Breast epithelium (tissue), 4 donors: ENCODE measurements around the gene CST8. TPM values are rescaled to one million over a fixed set of nuclear protein-coding genes. Genes with fewer than 3 reads are reported as not detected.

Source experiments
- DNase-seq, 2 donors: peaks; one replicate each; pipeline ENCODE4 v3.0.0-alpha.2; 2019; ENCODE audit warnings: low spot score in 2 of 2
- H3K27ac ChIP-seq, 2 donors: fragments of 200-600 bp; sonication (generic) in 1 of 2; one replicate each; pipeline ENCODE4 v1.5.1; 2016 to 2019; ENCODE audit warnings: mild to moderate bottlenecking in 1 of 2
- H3K27me3 ChIP-seq, 2 donors: fragments of 200-600 bp; sonication (generic) in 1 of 2; one replicate each; pipeline versions ENCODE4 v1.5.1 to v1.6.0; 2017 to 2019; ENCODE audit warnings: control low read depth in 1 of 2, mild to moderate bottlenecking in 1 of 2
- H3K36me3 ChIP-seq: fragments of 200-600 bp; one replicate; pipeline ENCODE4 v1.5.1; 2019
- H3K4me1 ChIP-seq, 2 donors: fragments of 200-600 bp; sonication (generic); one replicate each; pipeline ENCODE4 v1.5.1; 2016 to 2019; ENCODE audit warnings: control low read depth in 1 of 2
- H3K4me3 ChIP-seq, 3 donors: fragments of 200-600 bp; sonication (generic); 1 replicate in 2 of 3; 2 replicates in 1 of 3; pipeline ENCODE4 v1.5.1; 2016 to 2019; ENCODE audit warnings: mild to moderate bottlenecking in 3 of 3, moderate library complexity in 2 of 3
- H3K9me3 ChIP-seq, 2 donors: fragments of 200-600 bp; sonication (generic) in 1 of 2; one replicate each; pipeline ENCODE4 v1.5.1; 2016 to 2019; ENCODE audit warnings: control low read depth in 1 of 2
- POLR2A ChIP-seq: fragments of 450-650 bp; IDR thresholded peaks from one replicate; pipeline ENCODE4 v1.6.1; 2016; ENCODE audit warnings: antibody characterized with exemption, mild to moderate bottlenecking, moderate library complexity
- POLR2AphosphoS5 ChIP-seq, 3 donors: sonication (generic); formaldehyde crosslinking; IDR thresholded peaks; one replicate each; pipeline ENCODE4 v1.6.1; 2017; ENCODE audit warnings: antibody characterized with exemption in 3 of 3
- intact Hi-C: fragments of 100-400 bp; cut with DNase I; formaldehyde crosslinking; loops from one replicate; pipeline ENCODE4 v1.15.1; 2023; ENCODE audit warnings: low total_unique reads
- total RNA-seq, 3 donors: library from RNA; depleted of rRNA; stranded (reverse); fragments of >200 nt; gene quantifications; one replicate each; pipeline ENCODE4 v1.1.0, GENCODE V29; 2016
- TF ChIP-seq, protein P1 (sequence below), 3 donors: fragments of 450-650 bp; IDR thresholded peaks; one replicate each; pipeline ENCODE4 v1.5.1; 2016 to 2017; ENCODE audit warnings: antibody characterized with exemption in 3 of 3, mild to moderate bottlenecking in 3 of 3, moderate library complexity in 3 of 3

Gene CST8
- total RNA-seq, 3 donors from 2014 or later, result not detected

DNA sequence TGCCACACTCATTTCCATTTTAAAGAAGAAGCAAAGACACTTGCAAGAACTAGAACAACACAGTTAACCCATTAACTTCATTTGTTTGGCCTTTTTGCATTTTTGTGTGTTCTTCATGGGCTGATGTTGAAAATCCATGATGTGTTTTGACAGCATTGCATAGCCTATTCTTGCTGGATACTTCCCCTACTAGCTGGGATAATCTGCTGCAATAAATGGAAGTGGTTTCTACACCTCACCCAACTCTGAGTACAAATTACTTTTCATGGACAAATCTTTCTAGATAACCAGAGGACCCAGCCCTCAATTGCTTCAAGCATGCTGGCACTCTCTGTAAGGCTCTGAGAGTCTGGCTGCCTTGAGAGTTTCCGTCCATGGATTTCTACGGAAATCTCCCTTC, 50.9 kb downstream of the CST8 start:
- intact Hi-C loops, result no loop called here
- no peak for DNase-seq
- H3K4me3 ChIP-seq, result no peak overlapping the region

DNA sequence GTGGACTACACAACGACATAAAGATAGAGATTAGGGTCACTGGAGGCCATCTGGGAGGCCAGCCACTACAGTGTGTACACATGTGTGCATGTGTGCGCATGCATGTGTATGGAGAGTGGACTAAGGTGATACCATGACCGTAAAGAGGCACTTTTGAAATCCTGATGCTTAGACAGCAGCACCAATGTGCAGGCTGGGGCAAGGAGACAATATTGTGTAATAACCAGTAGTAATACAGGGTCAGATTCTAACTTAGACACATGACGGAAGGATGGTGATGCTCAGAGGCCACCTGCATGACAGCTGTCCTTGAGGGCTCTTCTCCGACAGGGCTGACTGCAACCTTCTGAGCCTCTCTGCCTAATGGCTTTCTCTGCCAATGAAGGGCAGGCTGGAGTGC, 51.9 kb downstream of the CST8 start:
- intact Hi-C loops, result no loop called here
- no peaks in the 10 kb centered on the region for H3K27me3 ChIP-seq
- no peak overlapping the region for H3K27ac ChIP-seq
- H3K4me3 ChIP-seq, result no peak overlapping the region
- DNase-seq, result no peak
- no peaks in the 10 kb centered on the region for H3K4me1 ChIP-seq
- H3K36me3 ChIP-seq, result no peaks in the 10 kb centered on the region
- no peaks in the 10 kb centered on the region for H3K9me3 ChIP-seq
- no peak for TF ChIP-seq POLR2A
- TF ChIP-seq, protein P1, sequence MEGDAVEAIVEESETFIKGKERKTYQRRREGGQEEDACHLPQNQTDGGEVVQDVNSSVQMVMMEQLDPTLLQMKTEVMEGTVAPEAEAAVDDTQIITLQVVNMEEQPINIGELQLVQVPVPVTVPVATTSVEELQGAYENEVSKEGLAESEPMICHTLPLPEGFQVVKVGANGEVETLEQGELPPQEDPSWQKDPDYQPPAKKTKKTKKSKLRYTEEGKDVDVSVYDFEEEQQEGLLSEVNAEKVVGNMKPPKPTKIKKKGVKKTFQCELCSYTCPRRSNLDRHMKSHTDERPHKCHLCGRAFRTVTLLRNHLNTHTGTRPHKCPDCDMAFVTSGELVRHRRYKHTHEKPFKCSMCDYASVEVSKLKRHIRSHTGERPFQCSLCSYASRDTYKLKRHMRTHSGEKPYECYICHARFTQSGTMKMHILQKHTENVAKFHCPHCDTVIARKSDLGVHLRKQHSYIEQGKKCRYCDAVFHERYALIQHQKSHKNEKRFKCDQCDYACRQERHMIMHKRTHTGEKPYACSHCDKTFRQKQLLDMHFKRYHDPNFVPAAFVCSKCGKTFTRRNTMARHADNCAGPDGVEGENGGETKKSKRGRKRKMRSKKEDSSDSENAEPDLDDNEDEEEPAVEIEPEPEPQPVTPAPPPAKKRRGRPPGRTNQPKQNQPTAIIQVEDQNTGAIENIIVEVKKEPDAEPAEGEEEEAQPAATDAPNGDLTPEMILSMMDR (IDR thresholded peaks at IDR 0.05), result no peak
- no peak for TF ChIP-seq POLR2AphosphoS5 (IDR thresholded peaks at IDR 0.05)

More for the DNA sequence above, 50.9 kb downstream of the CST8 start:
- H3K36me3 ChIP-seq, result no peaks in the 10 kb centered on the region
- H3K27ac ChIP-seq, result no peak overlapping the region
- no peaks in the 10 kb centered on the region for H3K27me3 ChIP-seq
- TF ChIP-seq POLR2AphosphoS5 (IDR thresholded peaks at IDR 0.05) (no peak), POLR2A (no peak)
- TF ChIP-seq, protein P1 (IDR thresholded peaks at IDR 0.05), result no peak
- H3K9me3 ChIP-seq, result no peaks in the 10 kb centered on the region
- H3K4me1 ChIP-seq, result no peaks in the 10 kb centered on the region

DNA sequence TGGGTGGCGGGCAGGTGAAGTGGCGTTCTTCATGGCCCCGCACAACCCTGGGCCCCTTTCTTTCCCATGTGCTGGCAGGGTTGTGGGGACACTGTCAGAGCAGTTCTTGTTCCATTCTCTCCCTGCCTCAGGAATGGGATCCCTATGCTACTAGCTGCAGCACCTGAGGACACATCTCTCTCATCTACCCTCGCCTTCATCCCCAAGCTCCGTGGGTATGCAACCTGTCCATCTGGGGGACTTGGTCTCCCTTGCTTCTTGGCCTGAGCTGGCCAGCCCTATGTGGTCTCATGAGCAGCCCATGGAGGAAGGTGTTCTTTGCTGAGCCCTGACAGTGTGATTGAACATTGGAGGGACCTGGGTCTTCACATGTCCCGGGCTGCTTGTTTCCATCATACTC, 53.2 kb downstream of the CST8 start:
- H3K4me3 ChIP-seq, result no peak overlapping the region
- intact Hi-C loops, result no loop called here
- no peak for TF ChIP-seq POLR2A
- no peak for TF ChIP-seq POLR2AphosphoS5 (IDR thresholded peaks at IDR 0.05)
- TF ChIP-seq, protein P1 (IDR thresholded peaks at IDR 0.05), result no peak
- H3K9me3 ChIP-seq, result no peaks in the 10 kb centered on the region
- H3K4me1 ChIP-seq, result no peaks in the 10 kb centered on the region
- DNase-seq, result no peak
- H3K36me3 ChIP-seq, result no peaks in the 10 kb centered on the region
- no peak overlapping the region for H3K27ac ChIP-seq
- no peaks in the 10 kb centered on the region for H3K27me3 ChIP-seq

Other genes starting within 250 kb of the CST8 start
- gene NXT1, start 140.3 kb upstream of the CST8 start, total RNA-seq, result 10 to 100 TPM; 25.9 to 42.9 (median 33.2) TPM
- gene GZF1, start 128.9 kb upstream of the CST8 start, total RNA-seq, result 10 to 100 TPM; 19.0 to 24.3 (median 19.9) TPM
- gene NAPB, start 69.6 kb upstream of the CST8 start, total RNA-seq, result 10 to 100 TPM; 10.4 to 20.1 (median 16.1) TPM
- not detected for gene CSTL1, start 51.4 kb upstream of the CST8 start, total RNA-seq
- gene CST11, start 38.2 kb upstream of the CST8 start, total RNA-seq, result not detected
- gene CST9L, start 77.4 kb downstream of the CST8 start, total RNA-seq, result not detected
- 1 to 10 TPM in 1 of 3 donors, not detected in 2; 2.3 TPM for gene CST9, start 114.8 kb downstream of the CST8 start, total RNA-seq
- gene CST3, start 146.8 kb downstream of the CST8 start, total RNA-seq, result 1,000 to 10,000 TPM in 1 of 3 donors, 100 to 1,000 TPM in 2; 498 to 1,982 (median 699) TPM
- not detected for gene CST4, start 197.9 kb downstream of the CST8 start, total RNA-seq